Stimulated activated CD4-positive, alpha-beta T cell treated with anti-CD3 and anti-CD28 coated beads, Interleukin-4, amount 100 ng/mL, for 1 hour (primary cell): Measurements from ENCODE around the gene ADGRV1.
"Not testable (repeated sequence)": the region's sequence is repeated elsewhere in the genome, so short reads cannot be mapped to it uniquely, and the experiment has no call there.

Source experiments
- DNase-seq: peaks from one replicate; pipeline ENCODE4 v3.0.0-alpha.2; 2020

ADGRV1 gene

DNA sequence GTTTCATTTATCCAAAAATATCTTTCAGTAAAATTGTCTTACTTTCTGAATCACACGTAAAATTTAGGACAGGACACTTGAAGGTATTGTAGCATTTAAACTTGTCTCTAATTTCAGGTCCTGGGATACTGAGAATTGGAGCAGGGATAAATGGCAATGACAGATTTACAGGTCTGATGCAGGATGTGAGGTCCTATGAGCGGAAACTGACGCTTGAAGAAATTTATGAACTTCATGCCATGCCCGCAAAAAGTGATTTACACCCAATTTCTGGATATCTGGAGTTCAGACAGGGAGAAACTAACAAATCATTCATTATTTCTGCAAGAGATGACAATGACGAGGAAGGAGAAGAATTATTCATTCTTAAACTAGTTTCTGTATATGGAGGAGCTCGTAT, 99.2 kb downstream of the ADGRV1 start:
- DNase-seq: no peak

- no peak for DNase-seq
These were observed 100.0 kb downstream of the ADGRV1 start for GRCh38 chr5:90658620-90659019.

DNA sequence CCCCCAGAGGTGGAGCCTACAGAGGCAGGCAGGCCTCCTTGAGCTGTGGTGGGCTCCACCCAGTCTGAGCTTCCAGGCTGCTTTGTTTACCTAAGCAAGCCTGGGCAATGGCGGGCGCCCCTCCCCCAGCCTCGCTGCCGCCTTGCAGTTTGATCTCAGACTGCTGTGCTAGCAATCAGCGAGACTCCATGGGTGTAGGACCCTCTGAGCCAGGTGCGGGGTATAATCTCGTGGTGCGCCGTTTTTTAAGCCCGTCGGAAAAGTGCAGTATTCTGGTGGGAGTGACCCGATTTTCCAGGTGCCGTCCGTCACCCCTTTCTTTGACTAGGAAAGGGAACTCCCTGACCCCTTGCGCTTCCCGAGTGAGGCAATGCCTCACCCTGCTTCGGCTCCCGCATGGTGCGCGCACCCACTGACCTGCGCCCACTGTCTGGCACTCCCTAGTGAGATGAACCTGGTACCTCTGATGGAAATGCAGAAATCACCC, 109.5 kb downstream of the ADGRV1 start:
- not testable (repeated sequence) for DNase-seq

DNA sequence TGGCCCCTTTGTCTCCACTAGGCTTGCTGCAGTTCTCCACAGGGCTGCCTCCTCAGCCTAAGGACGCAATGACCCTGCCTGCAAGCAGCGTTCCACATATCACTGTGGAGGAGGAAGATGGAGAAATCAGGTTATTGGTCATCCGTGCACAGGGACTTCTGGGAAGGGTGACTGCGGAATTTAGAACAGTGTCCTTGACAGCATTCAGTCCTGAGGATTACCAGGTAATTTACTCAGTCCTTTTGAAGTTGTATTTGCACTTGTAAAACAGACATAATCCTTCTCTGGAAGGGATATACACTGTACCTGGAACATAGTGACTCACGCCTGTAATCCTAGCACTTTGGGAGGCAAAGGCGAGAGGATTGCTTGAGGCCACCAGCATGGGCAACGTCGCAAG, 116.6 kb downstream of the ADGRV1 start:
- DNase-seq: no peak

DNA sequence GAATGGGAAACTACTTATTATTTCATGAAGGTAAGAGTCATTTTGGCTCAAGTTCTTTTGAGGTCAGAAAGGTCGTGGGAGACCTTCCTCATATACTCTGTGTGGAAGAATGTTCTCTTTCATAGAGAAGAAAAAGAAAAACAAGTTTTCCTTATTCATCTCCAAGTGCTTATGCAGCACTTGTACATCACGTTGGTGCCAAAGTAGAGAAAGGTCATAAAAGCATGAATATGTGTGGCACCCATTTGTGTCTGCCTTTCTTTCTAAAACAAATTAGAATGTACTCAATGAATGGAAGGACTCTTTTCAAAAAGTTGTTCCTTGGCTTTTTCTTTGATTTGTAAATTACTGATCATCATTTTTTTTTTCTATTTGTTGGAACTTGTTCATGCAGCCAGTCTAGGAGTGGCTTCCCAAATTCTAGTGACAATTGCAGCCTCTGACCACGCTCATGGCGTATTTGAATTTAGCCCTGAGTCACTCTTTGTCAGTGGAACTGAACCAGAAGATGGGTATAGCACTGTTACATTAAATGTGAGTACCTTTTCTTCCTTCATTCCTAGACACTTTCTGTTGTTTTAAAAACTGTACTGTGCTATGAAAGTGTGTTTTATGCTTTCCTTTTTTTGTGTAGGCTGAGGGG, 122.4 kb downstream of the ADGRV1 start:
- DNase-seq: no peak

GRCh38 chr5:90682278-90682677, 123.7 kb downstream of the ADGRV1 start:
- no peak for DNase-seq

DNA sequence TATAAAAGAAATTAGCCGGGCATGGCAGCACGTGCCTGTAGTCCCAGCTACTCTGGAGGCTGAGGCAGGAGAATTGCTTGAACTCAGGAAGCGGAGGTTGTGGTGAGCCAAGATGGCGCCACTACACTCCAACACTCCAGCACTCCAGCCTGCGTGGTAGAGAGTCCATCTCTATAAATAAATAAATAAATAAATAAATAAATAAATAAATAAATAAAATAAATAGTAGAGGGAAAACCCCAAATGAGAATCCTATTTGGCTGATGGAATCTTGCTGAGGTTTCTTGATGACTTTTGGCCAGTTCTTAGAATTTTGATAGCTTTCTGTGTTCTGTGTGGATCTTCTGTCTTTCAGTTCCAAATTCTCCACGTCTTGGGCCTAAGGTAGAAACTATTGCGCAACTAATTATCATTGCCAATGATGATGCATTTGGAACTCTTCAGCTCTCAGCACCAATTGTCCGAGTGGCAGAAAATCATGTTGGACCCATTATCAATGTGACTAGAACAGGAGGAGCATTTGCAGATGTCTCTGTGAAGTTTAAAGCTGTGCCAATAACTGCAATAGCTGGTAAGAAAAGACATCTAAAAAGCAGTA, 126.9 kb downstream of the ADGRV1 start:
- DNase-seq: no peak

DNA sequence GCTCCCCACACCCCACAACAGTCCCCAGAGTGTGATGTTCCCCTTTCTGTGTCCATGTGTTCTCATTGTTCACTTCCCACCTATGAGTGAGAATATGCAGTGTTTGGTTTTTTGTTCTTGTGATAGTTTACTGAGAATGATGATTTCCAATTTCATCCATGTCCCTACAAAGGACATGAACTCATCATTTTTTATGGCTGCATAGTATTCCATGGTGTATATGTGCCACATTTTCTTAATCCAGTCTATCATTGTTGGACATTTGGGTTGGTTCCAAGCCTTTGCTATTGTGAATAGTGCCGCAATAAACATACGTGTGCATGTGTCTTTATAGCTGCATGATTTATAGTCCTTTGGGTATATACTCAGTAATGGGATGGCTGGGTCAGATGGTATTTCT, 127.8 kb downstream of the ADGRV1 start:
- not testable (repeated sequence) for DNase-seq

DNA sequence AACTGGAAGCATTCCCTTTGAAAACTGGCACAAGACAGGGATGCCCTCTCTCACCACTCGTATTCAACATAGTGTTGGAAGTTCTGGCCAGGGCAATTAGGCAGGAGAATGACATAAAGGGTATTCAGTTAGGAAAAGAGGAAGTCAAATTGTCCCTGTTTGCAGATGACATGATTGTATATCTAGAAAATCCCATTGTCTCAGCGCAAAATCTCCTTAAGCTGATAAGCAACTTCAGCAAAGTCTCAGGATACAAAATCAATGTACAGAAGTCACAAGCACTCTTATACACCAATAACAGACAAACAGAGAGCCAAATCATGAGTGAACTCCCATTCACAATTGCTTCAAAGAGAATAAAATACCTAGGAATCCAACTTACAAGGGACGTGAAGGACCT, 128.9 kb downstream of the ADGRV1 start:
- not testable (repeated sequence) for DNase-seq

DNA sequence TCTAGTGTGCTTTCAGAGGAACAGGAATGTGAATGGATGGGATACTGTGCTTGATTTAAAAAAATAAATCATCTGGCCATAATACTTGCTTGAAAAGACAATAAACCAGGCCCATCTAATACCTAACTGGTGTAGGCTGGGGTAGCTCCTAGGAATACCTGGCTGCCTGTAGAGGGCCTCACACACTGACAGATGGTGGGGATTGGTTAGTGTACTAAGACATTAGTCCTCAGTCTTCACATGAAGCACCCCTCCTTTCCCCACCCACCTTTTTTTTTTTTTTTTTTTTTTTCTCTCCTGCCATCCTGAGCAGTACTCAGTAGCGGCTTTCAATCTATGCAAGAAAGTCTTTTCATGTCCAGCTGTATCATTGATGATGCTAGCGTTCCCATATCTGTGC, 130.5 kb downstream of the ADGRV1 start:
- DNase-seq: no peak

DNA sequence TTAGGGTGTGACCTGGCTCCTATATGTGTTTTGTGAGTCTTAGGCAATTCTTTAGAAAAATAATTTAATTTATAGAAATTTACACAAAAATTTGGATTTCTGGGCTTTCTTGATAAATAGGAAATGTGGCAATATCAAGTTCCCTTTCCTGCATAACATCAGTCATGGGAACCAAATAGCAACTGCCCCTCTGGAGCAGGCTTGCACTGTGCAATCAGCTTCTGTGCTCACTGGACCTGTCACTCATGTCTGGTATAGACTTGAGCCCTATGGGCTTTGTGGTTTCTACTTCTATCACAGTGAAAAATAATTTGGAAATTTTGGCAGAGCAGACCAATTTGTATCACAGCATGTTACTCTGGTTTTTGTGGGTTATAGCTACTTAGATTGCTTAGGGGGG, 131.7 kb downstream of the ADGRV1 start:
- DNase-seq: no peak

DNA sequence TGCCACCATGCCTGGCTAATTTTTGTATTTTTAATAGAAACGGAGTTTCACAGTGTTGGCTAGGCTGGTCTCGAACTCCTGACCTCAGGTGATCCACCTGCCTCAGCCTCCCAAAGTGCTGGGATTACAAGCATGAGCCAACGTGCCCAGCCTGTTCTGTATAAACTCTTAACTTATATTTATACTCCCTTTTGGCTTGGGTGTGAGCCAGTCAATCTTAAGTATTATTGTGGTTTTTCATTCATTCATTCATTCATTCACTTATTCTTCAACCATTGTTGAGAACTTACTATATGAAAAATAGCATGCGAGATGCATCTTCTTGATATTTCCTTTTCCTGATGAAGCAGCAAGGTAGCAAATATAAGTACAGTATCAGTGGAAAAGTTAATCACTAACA, 132.9 kb downstream of the ADGRV1 start:
- no peak for DNase-seq

DNA sequence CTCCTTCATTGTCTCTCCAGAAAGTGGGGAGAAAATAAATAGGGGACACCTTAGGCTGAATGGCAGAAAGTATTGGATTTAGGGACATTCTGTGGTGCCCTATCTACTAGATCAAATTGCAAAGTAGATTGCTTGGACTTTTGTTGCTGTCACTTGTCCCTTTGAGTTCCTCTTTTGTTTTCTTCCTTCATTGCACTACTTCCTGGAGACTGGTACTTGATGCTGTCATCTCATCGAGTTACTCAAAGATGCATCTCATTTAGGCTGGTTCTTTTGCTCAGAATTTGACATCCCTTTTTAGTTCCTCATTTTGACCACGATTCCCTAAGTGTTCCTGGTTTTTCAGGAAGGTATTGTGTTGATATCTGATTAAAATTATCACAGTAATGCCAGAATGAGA, 137.6 kb downstream of the ADGRV1 start:
- DNase-seq: no peak

- DNase-seq: no peak
These were observed 141.7 kb downstream of the ADGRV1 start for GRCh38 chr5:90700299-90700698.

GRCh38 chr5:90703932-90704331, 145.3 kb downstream of the ADGRV1 start:
- DNase-seq: no peak

DNA sequence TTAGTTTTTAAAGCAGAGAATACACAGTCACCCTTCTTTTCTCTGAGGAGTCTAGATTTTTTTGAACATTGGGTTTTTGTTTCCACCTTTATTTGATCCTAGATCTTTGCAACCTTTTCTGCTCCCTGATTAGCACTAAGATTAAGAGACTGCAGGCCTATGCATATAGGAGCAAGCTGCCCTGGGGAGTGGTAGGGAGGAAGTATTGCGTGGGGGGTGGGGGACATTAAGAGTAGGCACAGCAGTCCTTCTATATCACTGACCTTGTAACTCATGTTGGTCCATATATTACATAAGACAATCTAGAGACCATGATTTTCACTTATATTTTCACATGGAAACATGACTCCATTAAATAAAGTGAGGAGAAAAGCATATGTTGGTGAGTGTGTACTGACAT, 149.1 kb downstream of the ADGRV1 start:
- no peak for DNase-seq

- DNase-seq: no peak
These were observed 150.9 kb downstream of the ADGRV1 start for GRCh38 chr5:90709323-90710155.

- no peak for DNase-seq
These were observed 159.8 kb downstream of the ADGRV1 start for GRCh38 chr5:90718387-90718786.

GRCh38 chr5:90739567-90739966, 181.0 kb downstream of the ADGRV1 start:
- no peak for DNase-seq

GRCh38 chr5:90740244-90740799, 181.7 kb downstream of the ADGRV1 start:
- no peak for DNase-seq

DNA sequence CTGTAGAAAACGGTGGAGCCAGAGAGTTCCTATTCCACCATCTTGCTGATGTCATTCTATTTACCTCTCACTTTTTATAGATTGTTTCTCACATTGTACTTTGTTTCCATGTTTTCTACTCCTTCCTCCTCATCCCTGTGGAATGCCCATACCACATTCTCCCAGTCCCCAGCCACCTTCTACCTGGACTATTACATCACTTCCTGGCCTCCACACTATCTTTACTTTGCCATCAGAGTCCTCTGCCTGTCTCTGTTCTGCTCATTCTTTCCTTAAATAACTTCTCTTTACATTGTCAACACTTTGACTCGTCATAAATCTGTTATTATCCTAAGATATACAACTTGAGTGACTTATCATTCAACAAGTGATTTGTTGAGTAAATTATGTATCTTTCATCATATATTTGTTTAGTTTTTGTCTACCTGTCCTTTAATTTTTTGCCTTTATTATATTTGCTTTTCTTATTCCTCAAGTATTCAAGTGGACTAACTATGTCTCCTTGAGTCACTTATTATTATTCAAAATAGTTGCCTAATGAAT, 182.5 kb downstream of the ADGRV1 start:
- no peak for DNase-seq

- no peak for DNase-seq
These were observed 187.5 kb downstream of the ADGRV1 start for GRCh38 chr5:90746119-90746518.

GRCh38 chr5:90747175-90747574, 188.6 kb downstream of the ADGRV1 start:
- DNase-seq: no peak
